ENCODE results near the gene TUFM. TPM values are rescaled to one million over a fixed set of nuclear protein-coding genes. Genes with fewer than 3 reads are reported as not detected.

The TUFM gene
- total and polyA plus RNA-seq, 2 of the 8 experiments (the other 6 are each of a cell fraction or from before 2014, with no cell fraction given): 216 to 249 TPM

- no peak for TF ChIP-seq TBP (IDR thresholded peaks at IDR 0.05; ENCODE audit: low read depth, low read length)
- TF ChIP-seq KDM5A (IDR thresholded peaks at IDR 0.05; ENCODE audit: low read length): no peak
- no peak for TF ChIP-seq FOSL1 (IDR thresholded peaks at IDR 0.05; ENCODE audit: insufficient read depth, low read depth, low read length)
- no peak for TF ChIP-seq MAFK (IDR thresholded peaks at IDR 0.05; ENCODE audit: low read depth, low read length)
- no peak for TF ChIP-seq KDM4A (IDR thresholded peaks at IDR 0.05; ENCODE audit: low read depth, low read length, severe bottlenecking)
- no peak for TF ChIP-seq SP1 (IDR thresholded peaks at IDR 0.05; ENCODE audit: low read depth, low read length)
- no peak for TF ChIP-seq CTBP2 (IDR thresholded peaks at IDR 0.05; ENCODE audit: borderline replicate concordance, insufficient read depth, insufficient read length, low read length)
- no peak for TF ChIP-seq SRF (IDR thresholded peaks at IDR 0.05; ENCODE audit: low read depth, low read length)
- no peak for TF ChIP-seq SP4 (IDR thresholded peaks at IDR 0.05; ENCODE audit: low read length)
- no peak for TF ChIP-seq CEBPB (IDR thresholded peaks at IDR 0.05; ENCODE audit: low read depth, low read length)
- TF ChIP-seq EZH2 (IDR thresholded peaks at IDR 0.05; ENCODE audit: low read depth, low read length, severe bottlenecking): no peak
These were observed 13.2 kb upstream of the TUFM start (continued) for GRCh38 chr16:28859326-28859725.

Measured in H1 (cell line).